ENCODE data around the gene VPS54. TPM values are rescaled to one million over a fixed set of nuclear protein-coding genes. Genes with fewer than 3 reads are reported as not detected.

The VPS54 gene, protein sequence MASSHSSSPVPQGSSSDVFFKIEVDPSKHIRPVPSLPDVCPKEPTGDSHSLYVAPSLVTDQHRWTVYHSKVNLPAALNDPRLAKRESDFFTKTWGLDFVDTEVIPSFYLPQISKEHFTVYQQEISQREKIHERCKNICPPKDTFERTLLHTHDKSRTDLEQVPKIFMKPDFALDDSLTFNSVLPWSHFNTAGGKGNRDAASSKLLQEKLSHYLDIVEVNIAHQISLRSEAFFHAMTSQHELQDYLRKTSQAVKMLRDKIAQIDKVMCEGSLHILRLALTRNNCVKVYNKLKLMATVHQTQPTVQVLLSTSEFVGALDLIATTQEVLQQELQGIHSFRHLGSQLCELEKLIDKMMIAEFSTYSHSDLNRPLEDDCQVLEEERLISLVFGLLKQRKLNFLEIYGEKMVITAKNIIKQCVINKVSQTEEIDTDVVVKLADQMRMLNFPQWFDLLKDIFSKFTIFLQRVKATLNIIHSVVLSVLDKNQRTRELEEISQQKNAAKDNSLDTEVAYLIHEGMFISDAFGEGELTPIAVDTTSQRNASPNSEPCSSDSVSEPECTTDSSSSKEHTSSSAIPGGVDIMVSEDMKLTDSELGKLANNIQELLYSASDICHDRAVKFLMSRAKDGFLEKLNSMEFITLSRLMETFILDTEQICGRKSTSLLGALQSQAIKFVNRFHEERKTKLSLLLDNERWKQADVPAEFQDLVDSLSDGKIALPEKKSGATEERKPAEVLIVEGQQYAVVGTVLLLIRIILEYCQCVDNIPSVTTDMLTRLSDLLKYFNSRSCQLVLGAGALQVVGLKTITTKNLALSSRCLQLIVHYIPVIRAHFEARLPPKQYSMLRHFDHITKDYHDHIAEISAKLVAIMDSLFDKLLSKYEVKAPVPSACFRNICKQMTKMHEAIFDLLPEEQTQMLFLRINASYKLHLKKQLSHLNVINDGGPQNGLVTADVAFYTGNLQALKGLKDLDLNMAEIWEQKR
- total RNA-seq (2014; rRNA removed; shearing (Covaris generic); ENCODE audit: low replicate concordance) = 23.7 and 33.8 TPM in 2 replicates

DNA sequence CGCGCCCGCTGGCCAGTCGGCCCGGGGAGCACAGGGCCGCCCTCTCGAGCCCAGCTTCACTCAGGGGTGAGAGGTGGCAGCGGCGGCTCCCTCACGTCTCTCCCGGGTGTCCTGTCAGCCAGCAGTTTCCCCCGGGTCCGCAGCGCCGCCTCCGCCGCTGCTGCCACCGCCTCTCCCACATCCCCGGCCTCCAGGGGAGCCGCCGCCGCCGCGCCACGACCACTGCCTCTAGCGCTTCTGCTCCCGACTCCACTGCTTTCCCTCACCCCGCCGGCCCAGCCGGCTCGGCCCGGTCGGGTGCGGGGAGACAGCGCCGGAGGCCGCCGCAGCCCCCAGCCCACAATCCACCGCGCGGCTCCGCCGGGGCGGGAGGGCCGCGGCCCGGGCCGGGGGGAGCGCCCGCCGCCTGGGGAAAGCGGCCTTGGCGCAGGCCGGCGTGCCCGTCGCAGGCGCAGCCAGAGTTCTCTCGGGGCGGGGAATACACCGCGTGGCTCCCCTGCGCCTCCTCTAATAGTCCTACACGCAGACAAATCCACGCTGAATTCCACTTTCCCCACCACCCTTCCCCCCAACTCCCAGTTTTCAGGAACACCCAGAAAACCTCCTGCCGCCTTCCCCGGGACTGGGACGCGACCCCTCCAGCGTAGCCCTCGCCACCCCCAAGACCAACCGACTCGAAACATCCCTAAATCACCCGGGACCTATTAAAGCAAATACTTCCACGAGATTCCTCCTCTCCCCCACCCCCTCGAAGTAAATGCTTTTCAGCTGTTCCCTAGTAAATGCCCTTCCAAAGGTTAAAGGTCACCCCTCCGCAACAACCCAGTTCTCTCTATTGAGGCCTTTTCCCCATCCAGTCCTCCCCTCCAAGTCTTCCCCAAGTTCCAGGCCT, at the start of gene VPS54:
Gene VPS54 (minus strand): TSS at position 346 of the 892 bp plus-strand sequence. CDS start 35,429 bp downstream, outside the sequence.
- H4K20me1 ChIP-seq (ENCODE audit: insufficient read depth, low read depth, low read length) = no peaks in the 10 kb centered on the region
- H3K79me2 ChIP-seq (ENCODE audit: low read length) = peaks cover 44% of the 10 kb centered on the region
- H3K27me3 ChIP-seq (ENCODE audit: low read length) = no peaks in the 10 kb centered on the region
- DNase-seq = peak; percentile 85
- H3K4me1 ChIP-seq (ENCODE audit: low read length) = peaks cover 20% of the 10 kb centered on the region
- H3K9me2 ChIP-seq (replicated peaks; ENCODE audit: insufficient read depth, low read length) = no peaks in the 10 kb centered on the region
- no peaks in the 10 kb centered on the region for H3K36me3 ChIP-seq (ENCODE audit: insufficient read depth, low read length)
- H2AFZ ChIP-seq (ENCODE audit: low read length) = peak within 1 kb of the TSS; percentile 97
- peak within 1 kb of the TSS; percentile 75 for H3K9ac ChIP-seq (ENCODE audit: low read length)
- H3K9me3 ChIP-seq (ENCODE audit: low read length) = no peaks in the 10 kb centered on the region
- H3K27ac ChIP-seq (ENCODE audit: low read length) = peak within 1 kb of the TSS; percentile 52
- H3K4me3 ChIP-seq (ENCODE audit: low read length) = peak within 1 kb of the TSS; percentile 75
- H3K4me2 ChIP-seq (ENCODE audit: low read depth, low read length, poor library complexity, severe bottlenecking) = peak within 1 kb of the TSS; percentile 72

DNA sequence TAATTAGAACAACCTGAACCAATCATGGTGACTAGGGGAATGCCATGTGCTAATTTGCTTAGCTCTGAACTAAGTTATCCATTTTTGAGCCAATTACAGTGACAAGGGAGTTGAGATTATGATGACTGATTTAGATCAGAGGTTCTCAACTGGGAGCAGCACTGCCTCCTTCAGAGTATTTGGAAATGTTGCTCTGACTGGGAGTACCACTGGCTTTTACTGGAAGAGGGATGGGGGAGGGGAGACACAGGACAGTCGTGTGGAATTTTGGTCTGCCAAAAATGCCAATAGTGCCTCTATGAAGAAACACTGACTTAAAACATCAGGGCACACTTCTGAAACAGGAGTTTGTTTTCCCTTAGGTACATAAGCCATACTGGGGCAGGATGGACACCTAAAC, 48.1 kb upstream of the VPS54 start:
- Histone ChIP-seq H3K79me2 (ENCODE audit: low read length) (no peaks in the 10 kb centered on the region), H3K36me3 (ENCODE audit: insufficient read depth, low read length) (no peaks in the 10 kb centered on the region), H3K27me3 (ENCODE audit: low read length) (no peaks in the 10 kb centered on the region), H3K9me3 (ENCODE audit: low read length) (no peaks in the 10 kb centered on the region), H4K20me1 (ENCODE audit: insufficient read depth, low read depth, low read length) (no peaks in the 10 kb centered on the region), H3K4me3 (ENCODE audit: low read length) (no peak overlapping the region), H3K4me1 (ENCODE audit: low read length) (peaks cover 28% of the 10 kb centered on the region), H3K27ac (ENCODE audit: low read length) (no peak overlapping the region), H3K4me2 (ENCODE audit: low read depth, low read length, poor library complexity, severe bottlenecking) (no peak overlapping the region), H3K9me2 (replicated peaks; ENCODE audit: insufficient read depth, low read length) (no peaks in the 10 kb centered on the region), H3K9ac (ENCODE audit: low read length) (no peak overlapping the region), H2AFZ (ENCODE audit: low read length) (no peak overlapping the region)
- DNase-seq = no peak

DNA sequence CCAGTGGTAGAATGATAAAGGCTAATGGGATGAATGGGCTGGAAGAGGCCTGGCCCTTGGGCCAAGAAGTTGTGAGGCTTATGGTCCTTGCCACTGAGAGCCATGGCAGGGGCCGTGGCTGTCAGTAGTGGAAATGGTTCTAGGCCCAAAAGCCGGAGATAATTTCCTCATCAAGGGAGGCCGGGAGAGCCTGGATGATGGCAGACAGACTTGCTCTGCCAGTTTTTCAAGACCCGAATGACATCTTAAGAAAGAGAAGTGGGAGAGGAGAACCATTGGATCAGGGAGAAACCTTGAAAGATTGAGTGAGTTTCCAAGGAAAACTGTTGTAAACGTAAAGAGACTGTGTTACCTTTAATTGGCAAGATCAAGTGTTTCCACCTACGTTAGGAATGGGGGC, 46.3 kb upstream of the VPS54 start:
- no peak overlapping the region for H3K27ac ChIP-seq (ENCODE audit: low read length)

DNA sequence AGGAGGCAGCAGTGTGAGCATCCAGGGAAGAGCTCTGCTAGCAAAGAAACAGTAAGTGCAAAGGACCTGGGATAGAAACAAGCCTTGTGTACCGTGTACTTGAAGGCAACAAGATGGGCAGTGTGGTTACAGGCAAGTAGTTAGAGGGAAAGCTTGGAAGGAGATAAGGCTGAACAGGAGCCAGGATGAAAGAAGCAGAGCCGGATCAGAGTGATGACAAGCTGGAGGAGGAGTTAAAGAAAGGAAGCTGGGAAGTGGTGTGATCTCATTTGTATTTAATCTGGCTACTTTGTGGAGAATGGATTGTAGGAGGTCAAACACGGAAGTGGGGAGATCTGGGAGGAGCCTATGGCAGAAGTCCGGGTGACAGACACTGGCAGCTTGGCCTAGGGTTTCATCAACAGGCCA, 44.7 kb upstream of the VPS54 start:
- Histone ChIP-seq H3K79me2 (ENCODE audit: low read length) (no peaks in the 10 kb centered on the region), H3K27ac (ENCODE audit: low read length) (0 out of 2 replicates have a peak overlapping the region, but pooled peaks have one; percentile 2), H4K20me1 (ENCODE audit: insufficient read depth, low read depth, low read length) (no peaks in the 10 kb centered on the region), H3K9me3 (ENCODE audit: low read length) (no peaks in the 10 kb centered on the region), H3K27me3 (ENCODE audit: low read length) (no peaks in the 10 kb centered on the region), H3K9me2 (replicated peaks; ENCODE audit: insufficient read depth, low read length) (no peaks in the 10 kb centered on the region), H3K4me2 (ENCODE audit: low read depth, low read length, poor library complexity, severe bottlenecking) (no peak overlapping the region), H3K4me1 (ENCODE audit: low read length) (peaks cover 24% of the 10 kb centered on the region), H3K36me3 (ENCODE audit: insufficient read depth, low read length) (no peaks in the 10 kb centered on the region), H3K9ac (ENCODE audit: low read length) (no peak overlapping the region), H3K4me3 (ENCODE audit: low read length) (no peak overlapping the region), H2AFZ (ENCODE audit: low read length) (peak overlapping the region; percentile 42; the same call in 1 of the 2 replicates)
- peak; percentile 39 for DNase-seq

More for the DNA sequence above, 46.3 kb upstream of the VPS54 start:
- H2AFZ ChIP-seq (ENCODE audit: low read length) = no peak overlapping the region
- H3K79me2 ChIP-seq (ENCODE audit: low read length) = no peaks in the 10 kb centered on the region
- H3K4me1 ChIP-seq (ENCODE audit: low read length) = peaks cover 24% of the 10 kb centered on the region
- no peaks in the 10 kb centered on the region for H3K9me3 ChIP-seq (ENCODE audit: low read length)
- H3K27me3 ChIP-seq (ENCODE audit: low read length) = no peaks in the 10 kb centered on the region
- no peaks in the 10 kb centered on the region for H3K36me3 ChIP-seq (ENCODE audit: insufficient read depth, low read length)
- peak; percentile 32 for DNase-seq
- no peak overlapping the region for H3K4me2 ChIP-seq (ENCODE audit: low read depth, low read length, poor library complexity, severe bottlenecking)
- H3K9ac ChIP-seq (ENCODE audit: low read length) = no peak overlapping the region
- H4K20me1 ChIP-seq (ENCODE audit: insufficient read depth, low read depth, low read length) = no peaks in the 10 kb centered on the region
- H3K9me2 ChIP-seq (replicated peaks; ENCODE audit: insufficient read depth, low read length) = no peaks in the 10 kb centered on the region
- H3K4me3 ChIP-seq (ENCODE audit: low read length) = no peak overlapping the region

DNA sequence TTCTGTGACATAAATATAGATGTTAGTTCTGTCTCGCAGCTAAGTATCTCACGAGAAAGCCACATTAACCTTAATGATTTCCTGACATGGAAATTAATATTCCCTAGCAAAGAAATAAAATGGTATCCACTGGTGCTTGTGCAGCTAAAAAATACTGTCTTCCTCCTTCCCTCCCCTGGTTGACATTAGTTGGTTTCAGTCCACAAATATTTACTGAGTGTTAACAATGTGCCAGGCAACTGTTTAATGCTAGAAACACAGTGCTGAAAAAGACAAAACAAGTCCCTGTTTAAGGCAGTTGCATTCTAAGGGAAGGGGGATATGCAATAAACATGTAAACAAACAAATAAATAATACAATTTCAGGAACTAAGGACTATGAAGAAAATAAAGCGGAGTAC, 44.2 kb upstream of the VPS54 start:
- H3K36me3 ChIP-seq (ENCODE audit: insufficient read depth, low read length) = no peaks in the 10 kb centered on the region
- H3K9me3 ChIP-seq (ENCODE audit: low read length) = no peaks in the 10 kb centered on the region
- H3K4me1 ChIP-seq (ENCODE audit: low read length) = peaks cover 24% of the 10 kb centered on the region
- DNase-seq = no peak
- H3K79me2 ChIP-seq (ENCODE audit: low read length) = no peaks in the 10 kb centered on the region
- H3K9ac ChIP-seq (ENCODE audit: low read length) = no peak overlapping the region
- H2AFZ ChIP-seq (ENCODE audit: low read length) = no peak overlapping the region; the same call in 1 of the 2 replicates
- no peak overlapping the region for H3K4me3 ChIP-seq (ENCODE audit: low read length)
- no peaks in the 10 kb centered on the region for H3K27me3 ChIP-seq (ENCODE audit: low read length)
- no peaks in the 10 kb centered on the region for H4K20me1 ChIP-seq (ENCODE audit: insufficient read depth, low read depth, low read length)
- H3K4me2 ChIP-seq (ENCODE audit: low read depth, low read length, poor library complexity, severe bottlenecking) = peak overlapping the region; percentile 13
- H3K9me2 ChIP-seq (replicated peaks; ENCODE audit: insufficient read depth, low read length) = no peaks in the 10 kb centered on the region
- peak overlapping the region; percentile 40 for H3K27ac ChIP-seq (ENCODE audit: low read length)

DNA sequence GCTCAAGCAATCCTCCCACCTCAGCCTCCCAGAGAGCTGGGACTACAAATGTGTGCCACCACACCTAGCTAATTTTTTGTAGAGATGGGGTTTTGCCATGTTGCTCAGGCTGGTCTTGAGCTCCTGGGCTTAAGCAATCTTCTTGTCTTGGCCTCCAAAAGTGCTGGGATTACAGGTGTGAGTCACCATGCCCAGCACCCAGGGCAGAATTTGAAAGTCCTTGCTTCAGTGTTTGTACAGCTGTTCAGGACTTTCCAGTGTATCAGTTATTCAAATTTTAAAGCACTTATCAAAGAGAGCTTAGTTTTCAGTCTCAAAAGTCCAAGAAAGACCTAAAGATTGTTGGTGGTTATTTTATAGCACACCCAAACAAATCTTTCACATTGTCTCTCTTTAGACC, 43.6 kb upstream of the VPS54 start:
- Histone ChIP-seq H3K4me3 (ENCODE audit: low read length) (no peak overlapping the region), H3K27ac (ENCODE audit: low read length) (peak overlapping the region; percentile 40), H2AFZ (ENCODE audit: low read length) (peak overlapping the region; percentile 37; the same call in 1 of the 2 replicates), H4K20me1 (ENCODE audit: insufficient read depth, low read depth, low read length) (no peaks in the 10 kb centered on the region), H3K27me3 (ENCODE audit: low read length) (no peaks in the 10 kb centered on the region), H3K4me1 (ENCODE audit: low read length) (peaks cover 24% of the 10 kb centered on the region), H3K9ac (ENCODE audit: low read length) (peak overlapping the region; percentile 1; the same call in 1 of the 2 replicates), H3K9me3 (ENCODE audit: low read length) (no peaks in the 10 kb centered on the region), H3K9me2 (replicated peaks; ENCODE audit: insufficient read depth, low read length) (no peaks in the 10 kb centered on the region), H3K79me2 (ENCODE audit: low read length) (no peaks in the 10 kb centered on the region), H3K36me3 (ENCODE audit: insufficient read depth, low read length) (no peaks in the 10 kb centered on the region), H3K4me2 (ENCODE audit: low read depth, low read length, poor library complexity, severe bottlenecking) (peak overlapping the region; percentile 13)
- no peak for DNase-seq

DNA sequence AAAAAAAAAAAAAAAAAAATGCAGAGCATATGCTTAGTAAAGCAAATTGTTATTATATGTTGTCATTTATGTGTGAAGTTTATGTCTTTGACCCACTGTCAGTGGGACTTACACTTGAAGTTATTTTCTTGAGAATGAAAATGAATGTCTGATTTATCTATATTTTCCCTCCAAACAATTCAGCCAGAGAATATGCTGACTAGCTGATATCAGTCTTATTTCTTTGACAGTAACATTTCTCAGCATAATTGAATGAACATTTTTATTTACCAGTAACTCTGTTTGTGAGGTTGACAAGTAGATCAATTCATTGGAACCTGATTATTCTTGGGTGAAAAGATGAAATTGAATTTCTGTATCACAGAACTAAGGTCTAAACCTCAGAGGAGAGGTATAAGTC, 40.0 kb upstream of the VPS54 start:
- Histone ChIP-seq H3K79me2 (ENCODE audit: low read length) (no peaks in the 10 kb centered on the region), H3K36me3 (ENCODE audit: insufficient read depth, low read length) (no peaks in the 10 kb centered on the region), H3K27ac (ENCODE audit: low read length) (no peak overlapping the region), H3K9ac (ENCODE audit: low read length) (no peak overlapping the region), H3K27me3 (ENCODE audit: low read length) (no peaks in the 10 kb centered on the region), H3K9me3 (ENCODE audit: low read length) (no peaks in the 10 kb centered on the region), H3K4me3 (ENCODE audit: low read length) (no peak overlapping the region), H3K4me2 (ENCODE audit: low read depth, low read length, poor library complexity, severe bottlenecking) (no peak overlapping the region), H3K9me2 (replicated peaks; ENCODE audit: insufficient read depth, low read length) (no peaks in the 10 kb centered on the region), H4K20me1 (ENCODE audit: insufficient read depth, low read depth, low read length) (no peaks in the 10 kb centered on the region), H3K4me1 (ENCODE audit: low read length) (peaks cover 25% of the 10 kb centered on the region), H2AFZ (ENCODE audit: low read length) (no peak overlapping the region)
- DNase-seq = no peak

Data from Karpas-422 (cell line).